SK-N-SH (cell line): ENCODE results near the gene TEAD2. TPM values are rescaled to one million over a fixed set of nuclear protein-coding genes. Genes with fewer than 3 reads are reported as not detected.
"Not testable (repeated sequence)": the region's sequence is repeated elsewhere in the genome, so short reads cannot be mapped to it uniquely, and the experiment has no call there.

Experiments
- CTCF ChIA-PET: fragments of 300-600, 350-600 bp; formaldehyde crosslinking; extraction: SDS; loops from one replicate; lab custom pipeline; 2021; lab: Yijun Ruan, JAX
- POLR2A ChIA-PET: fragments of 350-600 bp; sonication (Branson Sonifier 250); formaldehyde crosslinking; extraction: SDS; loops from one replicate; lab custom pipeline; 2020; ENCODE audit warnings: antibody characterized with exemption, inconsistent platforms; lab: Yijun Ruan, JAX
- DNase-seq: peaks from one replicate; pipeline ENCODE4 v3.0.0; 2012
- H2AFZ ChIP-seq: fragments of 200-600 bp; sonication (generic); 2 replicates; pipeline ENCODE4 v1.8.1; 2016; ENCODE audit warnings: antibody characterized with exemption, mild to moderate bottlenecking, low read depth
- H3F3A ChIP-seq: fragments of 200-600 bp; sonication (generic); replicated peaks from 2 replicates; pipeline ENCODE3; 2016; ENCODE audit warnings: antibody characterized with exemption, mild to moderate bottlenecking; ENCODE audit not compliant: insufficient read depth
- H3K27ac ChIP-seq, 2 experiments: fragments of 200-500 bp in 1 of 2; fragments of 200-600 bp in 1 of 2; sonication (Bioruptor generic) in 1 of 2; sonication (generic), shearing (Covaris generic) in 1 of 2; 2 replicates each; pipeline versions ENCODE4 v1.5.1 to v1.6.1; 2014 to 2016; ENCODE audit warnings: low read depth in 2 of 2, inconsistent platforms in 1 of 2, low read length in 1 of 2, mild to moderate bottlenecking in 1 of 2, mixed read lengths in 1 of 2
- H3K27me3 ChIP-seq: fragments of 200-600 bp; sonication (generic), shearing (Covaris generic); 2 replicates; pipeline ENCODE4 v1.6.1; 2016; ENCODE audit warnings: mixed run types; ENCODE audit not compliant: insufficient read depth
- H3K36me3 ChIP-seq, 2 experiments: fragments of 200-500 bp in 1 of 2; fragments of 200-600 bp in 1 of 2; sonication (Bioruptor generic) in 1 of 2; sonication (generic) in 1 of 2; replicated peaks in 1 of 2; 2 replicates each; pipeline versions ENCODE3 to v1.5.1; 2014 to 2016; ENCODE audit warnings: low read length in 1 of 2, mild to moderate bottlenecking in 1 of 2; ENCODE audit not compliant: insufficient read depth in 2 of 2, control insufficient read depth in 1 of 2
- H3K4me1 ChIP-seq, 2 experiments: fragments of 200-500 bp in 1 of 2; fragments of 200-600 bp in 1 of 2; sonication (Bioruptor generic) in 1 of 2; sonication (generic), shearing (Covaris generic) in 1 of 2; 2 replicates each; pipeline versions ENCODE4 v1.5.1 to v1.6.1; 2014 to 2016; ENCODE audit warnings: low read depth in 1 of 2, low read length in 1 of 2, mixed run types in 1 of 2; ENCODE audit not compliant: insufficient read depth in 2 of 2, control insufficient read depth in 1 of 2
- H3K4me2 ChIP-seq: fragments of 200-600 bp; sonication (generic), shearing (Covaris generic); 2 replicates; pipeline ENCODE4 v1.6.1; 2017; ENCODE audit warnings: mixed run types
- H3K4me3 ChIP-seq, 2 experiments: fragments of 200-500 bp in 1 of 2; fragments of 200-600 bp in 1 of 2; sonication (Bioruptor generic) in 1 of 2; sonication (generic), shearing (Covaris generic) in 1 of 2; 2 replicates each; pipeline versions ENCODE4 v1.5.1 to v1.8.1; 2014 to 2016; ENCODE audit warnings: low read depth in 2 of 2, inconsistent platforms in 1 of 2, low read length in 1 of 2, mild to moderate bottlenecking in 1 of 2, mixed read lengths in 1 of 2, moderate library complexity in 1 of 2
- H3K79me2 ChIP-seq: fragments of 200-600 bp; sonication (generic); 2 replicates; pipeline ENCODE4 v1.8.1; 2017; ENCODE audit warnings: mild to moderate bottlenecking; ENCODE audit not compliant: insufficient read depth
- H3K9ac ChIP-seq: fragments of 200-600 bp; sonication (generic); 2 replicates; pipeline ENCODE4 v1.6.1; 2017; ENCODE audit warnings: mixed run types
- H3K9me2 ChIP-seq: fragments of 200-600 bp; sonication (generic); 2 replicates; pipeline ENCODE4 v1.6.1; 2017; ENCODE audit warnings: mixed run types
- H3K9me3 ChIP-seq: fragments of 200-600 bp; sonication (generic); 2 replicates; pipeline ENCODE4 v1.6.1; 2017; ENCODE audit warnings: mixed run types, mild to moderate bottlenecking, moderate library complexity
- H4K20me1 ChIP-seq: fragments of 200-600 bp; sonication (generic); 2 replicates; pipeline ENCODE4 v1.6.1; 2017; ENCODE audit warnings: mild to moderate bottlenecking, mixed run types; ENCODE audit not compliant: insufficient read depth
- EP300 ChIP-seq, 2 experiments: IDR thresholded peaks; 2 replicates each; pipeline versions ENCODE4 v1.4.0 to v1.6.1; 2012; ENCODE audit warnings: borderline replicate concordance in 1 of 2, low read depth in 1 of 2, low read length in 1 of 2
- NFIC ChIP-seq: IDR thresholded peaks from 2 replicates; pipeline ENCODE4 v1.4.0; 2012; ENCODE audit warnings: borderline replicate concordance
- NRF1 ChIP-seq: IDR thresholded peaks from 2 replicates; pipeline ENCODE4 v1.6.1; 2012; ENCODE audit warnings: low read depth, mild to moderate bottlenecking, low read length
- RAD21 ChIP-seq: IDR thresholded peaks from 2 replicates; pipeline ENCODE4 v1.6.1; 2012; ENCODE audit warnings: mild to moderate bottlenecking, low read length
- SMC3 ChIP-seq: IDR thresholded peaks from 2 replicates; pipeline ENCODE4 v1.6.1; 2012; ENCODE audit warnings: low read depth, low read length, improper control_type of control experiment
- WGBS: methylation state at CpG from one replicate; pipeline ENCODE4 v1.1.6; 2017; ENCODE audit warnings: low lambda C conversion rate; 5-methylcytosine and 5-hydroxymethylcytosine counted together
- polyA plus RNA-seq, 3 experiments: library from polyadenylated mRNA; depleted of rRNA; stranded (reverse); fragments of >200 nt; gene quantifications; 2 replicates each; pipeline ENCODE4 v1.2.3, GENCODE V29; 2012
- TF ChIP-seq, protein P1 (sequence below): fragments of 150-350 bp; IDR thresholded peaks from 2 replicates; pipeline ENCODE4 v1.6.1; 2017; ENCODE audit warnings: antibody characterized with exemption, low read length, low read depth, borderline replicate concordance
- TF ChIP-seq, protein P2 (sequence below): IDR thresholded peaks from 2 replicates; pipeline ENCODE4 v1.4.0; 2012; ENCODE audit warnings: low read depth, borderline replicate concordance

TEAD2 gene
- polyA plus RNA-seq, 1 of the 3 experiments (the other 2 are of a cell fraction) = 27.9 TPM

DNA sequence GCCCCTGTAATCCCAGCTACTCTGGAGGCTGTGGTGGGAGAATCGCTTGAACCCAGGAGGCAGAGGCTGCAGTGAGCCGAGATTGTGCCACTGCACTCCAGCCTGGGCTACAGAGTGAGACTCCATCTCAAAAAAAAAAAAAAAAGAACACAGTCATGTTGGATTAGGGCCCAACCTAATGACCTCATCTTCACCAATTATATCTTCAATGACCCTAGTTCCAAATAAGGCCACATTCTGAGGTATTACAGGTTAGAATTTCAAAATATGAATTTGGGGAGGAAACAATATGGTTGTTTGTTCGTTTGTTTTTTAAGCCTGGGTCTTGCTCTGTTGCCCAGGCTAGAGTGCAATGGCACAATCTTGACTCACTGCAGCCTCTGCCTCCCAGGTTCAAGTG lies 11.0 kb upstream of the TEAD2 start:
- POLR2A ChIA-PET, H3K4me1 ChIP-seq, H3K27ac ChIP-seq, H3F3A ChIP-seq, H3K79me2 ChIP-seq, H2AFZ ChIP-seq, H3K9ac ChIP-seq, H3K4me2 ChIP-seq, H3K9me2 ChIP-seq, H3K9me3 ChIP-seq, DNase-seq, H3K4me3 ChIP-seq, H3K36me3 ChIP-seq, H4K20me1 ChIP-seq: not testable (repeated sequence)
- CTCF ChIA-PET = interaction anchor here (1.4 to 1.5 kb wide), 2 partner anchors 19 to 276 kb away, joined by 3 to 4 read pairs; no protein-coding TSS in a partner anchor
- peaks cover 21% of the 10 kb centered on the region; the same call in 1 of the 2 replicates for H3K27me3 ChIP-seq
- 21% methylated on average over 3 of the region's 3 CpGs for WGBS

DNA sequence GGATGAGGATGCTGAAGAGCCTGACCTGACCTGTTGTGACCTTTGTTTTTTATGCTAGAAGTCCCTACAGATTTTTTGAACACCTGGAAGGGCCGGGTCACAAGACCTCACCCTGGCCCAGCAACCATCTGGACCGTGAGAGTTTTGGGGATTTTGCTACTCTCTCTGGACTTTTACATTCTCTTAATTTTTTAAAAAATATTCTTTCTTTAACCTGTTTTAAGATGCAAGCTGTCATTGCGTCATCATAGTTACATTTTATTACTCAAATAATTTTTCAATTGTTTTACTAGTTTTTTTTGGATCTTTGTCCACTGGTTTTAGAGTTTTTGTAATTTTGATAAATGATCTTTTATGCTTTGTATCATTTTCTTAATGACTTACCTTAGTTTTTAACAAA lies 9.0 kb upstream of the TEAD2 start:
- WGBS = 12% methylated on average over 3 of the region's 3 CpGs

DNA sequence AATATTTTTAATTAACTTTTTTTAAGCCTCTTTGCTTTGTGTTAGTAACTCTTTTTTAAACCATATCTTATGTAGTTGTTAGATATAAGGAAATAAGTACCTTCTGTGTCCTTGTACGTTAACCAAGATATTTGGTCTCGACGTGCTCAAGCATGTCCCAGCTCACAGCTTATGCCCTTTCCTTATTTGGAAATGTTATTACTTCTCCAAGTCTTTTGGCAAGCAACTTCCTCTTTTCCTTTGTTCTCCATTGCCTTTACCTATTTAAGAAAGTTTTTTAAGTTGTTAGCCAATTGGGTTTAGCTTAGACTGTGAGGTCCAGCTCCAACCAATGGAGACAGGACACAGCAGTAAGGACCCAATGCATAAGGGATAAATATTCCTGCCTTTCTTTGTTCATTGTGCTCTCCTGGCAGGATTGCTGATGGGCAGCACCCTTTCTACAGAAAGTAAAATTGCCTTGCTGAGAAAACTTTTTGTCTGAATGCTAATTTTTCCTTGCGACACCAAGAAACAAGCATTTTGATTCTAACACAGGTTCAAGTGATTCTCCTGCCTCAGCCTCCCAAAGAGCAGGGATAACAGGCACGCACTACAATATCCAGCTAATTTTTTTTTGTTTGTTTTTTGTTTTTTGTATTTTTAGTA lies 6.6 kb upstream of the TEAD2 start:
- Histone ChIP-seq H3K79me2 (no peaks in the 10 kb centered on the region), H3K36me3 (no peaks in the 10 kb centered on the region), H3K9me3 (no peaks in the 10 kb centered on the region), H3K4me2 (no peak overlapping the region), H3K9ac (no peak overlapping the region), H3K27ac (no peak overlapping the region), H4K20me1 (no peaks in the 10 kb centered on the region), H3K9me2 (no peaks in the 10 kb centered on the region), H3K4me3 (no peak overlapping the region), H2AFZ (no peak overlapping the region), H3F3A (no peaks in the 10 kb centered on the region), H3K4me1 (no peaks in the 10 kb centered on the region), H3K27me3 (no peaks in the 10 kb centered on the region; the same call in 1 of the 2 replicates)
- 18% methylated on average over 5 of the region's 5 CpGs for WGBS
- ChIA-PET POLR2A (no interaction called here), CTCF (no interaction called here)
- no peak for TF ChIP-seq RAD21
- no peak for DNase-seq

More for the DNA sequence above, 9.0 kb upstream of the TEAD2 start:
- TF ChIP-seq NFIC (no peak), EP300 (IDR thresholded peaks at IDR 0.05; ENCODE audit: borderline replicate concordance in 1 of 2, low read depth in 1 of 2, low read length in 1 of 2) (no peak), NRF1 (no peak)
- H3K9me2 ChIP-seq = no peaks in the 10 kb centered on the region
- no peaks in the 10 kb centered on the region for H3F3A ChIP-seq
- H3K4me2 ChIP-seq = no peak overlapping the region
- no peak overlapping the region for H3K4me3 ChIP-seq
- ChIA-PET POLR2A (no interaction called here), CTCF (interaction anchor here (3.1 kb wide), 1 partner anchor 21 kb away, joined by 10 read pairs; no protein-coding TSS in a partner anchor)
- no peak overlapping the region for H2AFZ ChIP-seq
- H3K9ac ChIP-seq = no peak overlapping the region
- no peaks in the 10 kb centered on the region for H4K20me1 ChIP-seq
- no peaks in the 10 kb centered on the region for H3K9me3 ChIP-seq
- peaks cover 18% of the 10 kb centered on the region; the same call in 1 of the 2 replicates for H3K27me3 ChIP-seq
- no peaks in the 10 kb centered on the region for H3K36me3 ChIP-seq
- no peaks in the 10 kb centered on the region for H3K79me2 ChIP-seq
- H3K27ac ChIP-seq = no peak overlapping the region
- no peaks in the 10 kb centered on the region for H3K4me1 ChIP-seq
- DNase-seq = no peak

DNA sequence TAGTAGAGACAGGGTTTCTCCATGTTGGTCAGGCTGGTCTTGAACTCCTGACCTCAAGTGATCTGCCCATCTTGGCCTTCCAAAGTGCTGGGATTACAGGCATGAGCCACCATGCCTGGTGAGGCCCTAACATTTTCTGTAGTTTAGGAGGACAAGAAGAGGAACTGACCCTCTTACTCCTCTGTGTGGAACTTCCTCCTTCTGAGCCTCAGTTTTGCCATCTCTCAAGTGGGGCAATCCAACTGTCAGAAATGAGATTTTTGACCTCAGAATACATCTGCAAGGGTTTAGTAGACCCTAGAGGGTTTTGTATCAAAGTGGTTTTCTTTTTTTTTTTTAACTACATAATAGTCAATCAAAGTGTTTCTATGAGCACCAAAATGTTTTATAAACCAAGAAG lies 3.9 kb upstream of the TEAD2 start:
- H3K27me3 ChIP-seq = no peaks in the 10 kb centered on the region
- H3K4me3 ChIP-seq = no peak overlapping the region
- ChIA-PET CTCF (no interaction called here), POLR2A (no interaction called here)
- TF ChIP-seq, protein P1, sequence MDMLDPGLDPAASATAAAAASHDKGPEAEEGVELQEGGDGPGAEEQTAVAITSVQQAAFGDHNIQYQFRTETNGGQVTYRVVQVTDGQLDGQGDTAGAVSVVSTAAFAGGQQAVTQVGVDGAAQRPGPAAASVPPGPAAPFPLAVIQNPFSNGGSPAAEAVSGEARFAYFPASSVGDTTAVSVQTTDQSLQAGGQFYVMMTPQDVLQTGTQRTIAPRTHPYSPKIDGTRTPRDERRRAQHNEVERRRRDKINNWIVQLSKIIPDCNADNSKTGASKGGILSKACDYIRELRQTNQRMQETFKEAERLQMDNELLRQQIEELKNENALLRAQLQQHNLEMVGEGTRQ = no peak
- TF ChIP-seq, protein P2, sequence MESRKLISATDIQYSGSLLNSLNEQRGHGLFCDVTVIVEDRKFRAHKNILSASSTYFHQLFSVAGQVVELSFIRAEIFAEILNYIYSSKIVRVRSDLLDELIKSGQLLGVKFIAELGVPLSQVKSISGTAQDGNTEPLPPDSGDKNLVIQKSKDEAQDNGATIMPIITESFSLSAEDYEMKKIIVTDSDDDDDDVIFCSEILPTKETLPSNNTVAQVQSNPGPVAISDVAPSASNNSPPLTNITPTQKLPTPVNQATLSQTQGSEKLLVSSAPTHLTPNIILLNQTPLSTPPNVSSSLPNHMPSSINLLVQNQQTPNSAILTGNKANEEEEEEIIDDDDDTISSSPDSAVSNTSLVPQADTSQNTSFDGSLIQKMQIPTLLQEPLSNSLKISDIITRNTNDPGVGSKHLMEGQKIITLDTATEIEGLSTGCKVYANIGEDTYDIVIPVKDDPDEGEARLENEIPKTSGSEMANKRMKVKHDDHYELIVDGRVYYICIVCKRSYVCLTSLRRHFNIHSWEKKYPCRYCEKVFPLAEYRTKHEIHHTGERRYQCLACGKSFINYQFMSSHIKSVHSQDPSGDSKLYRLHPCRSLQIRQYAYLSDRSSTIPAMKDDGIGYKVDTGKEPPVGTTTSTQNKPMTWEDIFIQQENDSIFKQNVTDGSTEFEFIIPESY = no peak
- no peak for TF ChIP-seq SMC3
- DNase-seq = no peak
- no peaks in the 10 kb centered on the region for H4K20me1 ChIP-seq
- H3K4me2 ChIP-seq = no peak overlapping the region
- no peaks in the 10 kb centered on the region for H3K36me3 ChIP-seq
- H3K9ac ChIP-seq = no peak overlapping the region
- H3K9me2 ChIP-seq = no peaks in the 10 kb centered on the region
- no peaks in the 10 kb centered on the region for H3K9me3 ChIP-seq
- no peak overlapping the region for H3K27ac ChIP-seq
- H2AFZ ChIP-seq = no peak overlapping the region
- H3K4me1 ChIP-seq = no peaks in the 10 kb centered on the region; a peak in 1 of 4 replicates
- peaks cover 4% of the 10 kb centered on the region for H3F3A ChIP-seq
- peaks cover 18% of the 10 kb centered on the region for H3K79me2 ChIP-seq
